OCI-LY1 (cell line): ENCODE data around the gene DAPK2.

Experiments
- H2AFZ ChIP-seq: fragments of 200-600 bp; sonication (generic), shearing (Covaris generic); 2 replicates; pipeline ENCODE4 v1.6.0; 2014; ENCODE audit warnings: antibody characterized with exemption, mild to moderate bottlenecking, low read length
- H3F3A ChIP-seq: fragments of 200-600 bp; sonication (generic), shearing (Covaris generic); 2 replicates; pipeline ENCODE4 v1.6.0; 2014; ENCODE audit warnings: mild to moderate bottlenecking, antibody characterized with exemption, low read length, moderate library complexity; ENCODE audit not compliant: insufficient read depth
- H3K27ac ChIP-seq: fragments of 200-600 bp; sonication (generic); 2 replicates; pipeline ENCODE4 v1.5.1; 2014; ENCODE audit warnings: low read length, mixed run types, mild to moderate bottlenecking, low read depth; ENCODE audit not compliant: poor library complexity, severe bottlenecking
- H3K27me3 ChIP-seq: fragments of 200-600 bp; sonication (generic); 2 replicates; pipeline ENCODE4 v1.6.0; 2014; ENCODE audit warnings: antibody characterized with exemption, mild to moderate bottlenecking, low read length, moderate library complexity; ENCODE audit not compliant: insufficient read depth
- H3K36me3 ChIP-seq: fragments of 200-600 bp; sonication (generic); 2 replicates; pipeline ENCODE4 v1.6.1; 2014; ENCODE audit warnings: mild to moderate bottlenecking, antibody characterized with exemption, low read length, moderate library complexity, mixed read lengths; ENCODE audit not compliant: insufficient read depth
- H3K4me1 ChIP-seq: fragments of 200-600 bp; sonication (generic); 2 replicates; pipeline ENCODE4 v1.5.1; 2014; ENCODE audit warnings: mild to moderate bottlenecking, low read length, moderate library complexity; ENCODE audit not compliant: insufficient read depth, severe bottlenecking
- H3K4me2 ChIP-seq: fragments of 200-600 bp; sonication (generic), shearing (Covaris generic); 2 replicates; pipeline ENCODE4 v1.6.1; 2014; ENCODE audit warnings: low read length
- H3K4me3 ChIP-seq: fragments of 200-600 bp; sonication (generic); 2 replicates; pipeline ENCODE4 v1.5.1; 2014; ENCODE audit warnings: low read length, low read depth, mild to moderate bottlenecking, mixed read lengths; ENCODE audit not compliant: poor library complexity, severe bottlenecking
- H3K79me2 ChIP-seq: fragments of 200-600 bp; shearing (Covaris generic); 2 replicates; pipeline ENCODE4 v1.6.1; 2016; ENCODE audit warnings: mixed run types, low read length, mixed read lengths; ENCODE audit not compliant: insufficient read depth
- H3K9ac ChIP-seq: fragments of 200-600 bp; sonication (generic), shearing (Covaris generic); 2 replicates; pipeline ENCODE4 v1.6.1; 2014; ENCODE audit warnings: mild to moderate bottlenecking, low read length, mixed read lengths
- H3K9me2 ChIP-seq: fragments of 200-600 bp; sonication (generic), shearing (Covaris generic); 2 replicates; pipeline ENCODE4 v1.6.1; 2014; ENCODE audit warnings: low read depth, mild to moderate bottlenecking, low read length, mixed read lengths
- H3K9me3 ChIP-seq: fragments of 200-600 bp; shearing (Covaris generic); 2 replicates; pipeline ENCODE4 v1.6.1; 2014; ENCODE audit warnings: low read length, mixed read lengths
- H4K20me1 ChIP-seq: fragments of 200-600 bp; sonication (generic), shearing (Covaris generic); 2 replicates; pipeline ENCODE4 v1.6.0; 2016; ENCODE audit warnings: mild to moderate bottlenecking, low read length; ENCODE audit not compliant: insufficient read depth
- EZH2 ChIP-seq: fragments of 200-600 bp; sonication (generic), shearing (Covaris generic); IDR thresholded peaks from 2 replicates; pipeline ENCODE4 v1.8.0; 2017; ENCODE audit warnings: borderline replicate concordance, mixed run types, mild to moderate bottlenecking, antibody characterized with exemption, low read length, moderate library complexity, mixed read lengths
- TF ChIP-seq, protein P1 (sequence below): fragments of 200-600 bp; sonication (generic), shearing (Covaris generic); IDR thresholded peaks from 2 replicates; pipeline ENCODE4 v1.5.1; 2017; ENCODE audit warnings: mild to moderate bottlenecking, antibody characterized with exemption, low read length, moderate library complexity, mixed read lengths

Gene DAPK2

GRCh38 chr15:63872759-63873510, 173.3 kb downstream of the DAPK2 start:
- H3K4me2 ChIP-seq: no peak overlapping the region

GRCh38 chr15:63870487-63871209, 175.6 kb downstream of the DAPK2 start:
- Histone ChIP-seq H3K27me3 (peaks cover 4% of the 10 kb centered on the region; the same call in 1 of the 2 replicates), H3K4me2 (no peak overlapping the region), H3K79me2 (no peaks in the 10 kb centered on the region), H3K36me3 (no peaks in the 10 kb centered on the region), H3K9me3 (no peaks in the 10 kb centered on the region), H3K9ac (no peak overlapping the region), H3F3A (no peaks in the 10 kb centered on the region), H3K4me1 (no peaks in the 10 kb centered on the region), H3K9me2 (no peaks in the 10 kb centered on the region), H2AFZ (no peak overlapping the region), H3K27ac (no peak overlapping the region), H4K20me1 (no peaks in the 10 kb centered on the region), H3K4me3 (no peak overlapping the region)
- TF ChIP-seq EZH2: no peak
- TF ChIP-seq, protein P1, sequence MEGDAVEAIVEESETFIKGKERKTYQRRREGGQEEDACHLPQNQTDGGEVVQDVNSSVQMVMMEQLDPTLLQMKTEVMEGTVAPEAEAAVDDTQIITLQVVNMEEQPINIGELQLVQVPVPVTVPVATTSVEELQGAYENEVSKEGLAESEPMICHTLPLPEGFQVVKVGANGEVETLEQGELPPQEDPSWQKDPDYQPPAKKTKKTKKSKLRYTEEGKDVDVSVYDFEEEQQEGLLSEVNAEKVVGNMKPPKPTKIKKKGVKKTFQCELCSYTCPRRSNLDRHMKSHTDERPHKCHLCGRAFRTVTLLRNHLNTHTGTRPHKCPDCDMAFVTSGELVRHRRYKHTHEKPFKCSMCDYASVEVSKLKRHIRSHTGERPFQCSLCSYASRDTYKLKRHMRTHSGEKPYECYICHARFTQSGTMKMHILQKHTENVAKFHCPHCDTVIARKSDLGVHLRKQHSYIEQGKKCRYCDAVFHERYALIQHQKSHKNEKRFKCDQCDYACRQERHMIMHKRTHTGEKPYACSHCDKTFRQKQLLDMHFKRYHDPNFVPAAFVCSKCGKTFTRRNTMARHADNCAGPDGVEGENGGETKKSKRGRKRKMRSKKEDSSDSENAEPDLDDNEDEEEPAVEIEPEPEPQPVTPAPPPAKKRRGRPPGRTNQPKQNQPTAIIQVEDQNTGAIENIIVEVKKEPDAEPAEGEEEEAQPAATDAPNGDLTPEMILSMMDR: no peak

More at GRCh38 chr15:63872759-63873510, 173.3 kb downstream of the DAPK2 start:
- H3K9me3 ChIP-seq: no peaks in the 10 kb centered on the region
- H4K20me1 ChIP-seq: no peaks in the 10 kb centered on the region
- H2AFZ ChIP-seq: no peak overlapping the region
- H3K9me2 ChIP-seq: no peaks in the 10 kb centered on the region
- H3K27me3 ChIP-seq: peaks cover 4% of the 10 kb centered on the region; the same call in 1 of the 2 replicates
- H3K36me3 ChIP-seq: no peaks in the 10 kb centered on the region
- H3F3A ChIP-seq: no peaks in the 10 kb centered on the region
- no peaks in the 10 kb centered on the region for H3K4me1 ChIP-seq
- no peak for TF ChIP-seq EZH2
- TF ChIP-seq, protein P1: no peak
- H3K27ac ChIP-seq: no peak overlapping the region
- H3K9ac ChIP-seq: no peak overlapping the region
- H3K4me3 ChIP-seq: no peak overlapping the region
- no peaks in the 10 kb centered on the region for H3K79me2 ChIP-seq

- TF ChIP-seq, protein P1: no peak
- no peak for TF ChIP-seq EZH2
- H3K9me3 ChIP-seq: no peaks in the 10 kb centered on the region
These were observed 176.3 kb downstream of the DAPK2 start for GRCh38 chr15:63870043-63870394.

More at GRCh38 chr15:63870043-63870394, 176.3 kb downstream of the DAPK2 start:
- no peaks in the 10 kb centered on the region for H3K9me2 ChIP-seq
- H2AFZ ChIP-seq: no peak overlapping the region
- no peak overlapping the region for H3K4me3 ChIP-seq
- H3K4me2 ChIP-seq: no peak overlapping the region
- no peaks in the 10 kb centered on the region for H4K20me1 ChIP-seq
- H3K79me2 ChIP-seq: no peaks in the 10 kb centered on the region
- H3F3A ChIP-seq: no peaks in the 10 kb centered on the region
- H3K27me3 ChIP-seq: peaks cover 4% of the 10 kb centered on the region; the same call in 1 of the 2 replicates
- H3K27ac ChIP-seq: no peak overlapping the region
- no peaks in the 10 kb centered on the region for H3K4me1 ChIP-seq
- no peaks in the 10 kb centered on the region for H3K36me3 ChIP-seq
- no peak overlapping the region for H3K9ac ChIP-seq
